IPS-15b (cell line): ENCODE results near the gene CDH26.

ENCODE experiments used
- H3K27me3 ChIP-seq: one replicate; pipeline ENCODE4 v1.6.1; 2013; ENCODE audit warnings: low read length; ENCODE audit not compliant: control insufficient read depth, insufficient read depth
- H3K36me3 ChIP-seq: one replicate; pipeline ENCODE4 v1.6.1; 2013; ENCODE audit warnings: low read length; ENCODE audit not compliant: control insufficient read depth, insufficient read depth
- H3K4me1 ChIP-seq: one replicate; pipeline ENCODE4 v1.6.1; 2013; ENCODE audit warnings: mild to moderate bottlenecking, low read length; ENCODE audit not compliant: control insufficient read depth, insufficient read depth
- H3K4me3 ChIP-seq: one replicate; pipeline ENCODE4 v1.5.1; 2013; ENCODE audit warnings: low read depth, low read length
- H3K9ac ChIP-seq: one replicate; pipeline ENCODE4 v1.6.1; 2013; ENCODE audit warnings: low read depth, mild to moderate bottlenecking, low read length
- H3K9me3 ChIP-seq: one replicate; pipeline ENCODE4 v1.6.1; 2013; ENCODE audit warnings: mild to moderate bottlenecking, low read length; ENCODE audit not compliant: control insufficient read depth, insufficient read depth

Gene CDH26

DNA sequence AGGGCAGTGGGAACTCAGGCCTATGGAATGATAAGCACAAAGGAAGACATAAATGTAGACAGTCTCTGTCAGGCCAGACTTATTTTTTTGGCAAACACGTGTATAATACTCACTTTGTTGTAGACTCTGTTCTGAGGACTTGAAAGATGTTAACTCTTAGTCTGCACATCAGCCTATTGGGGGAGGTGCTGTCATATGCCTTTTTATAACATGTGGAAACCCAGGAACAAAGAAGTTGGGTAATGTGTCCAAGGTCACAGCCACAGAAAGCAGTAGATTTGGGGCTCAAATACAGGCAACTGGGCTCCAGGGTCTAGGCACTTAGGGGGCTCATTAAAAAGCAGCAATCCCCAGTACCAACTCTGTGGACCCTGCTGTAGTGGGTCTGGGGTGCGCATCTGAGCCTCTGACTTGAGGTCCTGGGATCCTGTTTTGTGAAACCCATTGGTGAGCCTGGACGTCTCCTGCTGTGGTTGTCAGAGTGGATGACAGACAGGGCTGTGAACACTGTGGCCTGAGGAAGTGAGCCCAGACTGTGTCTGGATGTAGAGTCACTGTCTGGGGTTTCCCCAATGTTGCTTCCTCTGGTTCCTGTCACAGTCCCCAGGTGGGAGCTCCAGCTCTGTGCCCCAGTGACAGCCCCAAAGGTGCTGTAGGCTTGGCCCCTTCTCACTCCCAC is 50.0 kb downstream of the CDH26 start:
- no peaks in the 10 kb centered on the region for H3K27me3 ChIP-seq
- H3K9me3 ChIP-seq = no peaks in the 10 kb centered on the region
- no peak overlapping the region for H3K9ac ChIP-seq
- no peaks in the 10 kb centered on the region for H3K4me1 ChIP-seq
- no peak overlapping the region for H3K4me3 ChIP-seq
- no peaks in the 10 kb centered on the region for H3K36me3 ChIP-seq

DNA sequence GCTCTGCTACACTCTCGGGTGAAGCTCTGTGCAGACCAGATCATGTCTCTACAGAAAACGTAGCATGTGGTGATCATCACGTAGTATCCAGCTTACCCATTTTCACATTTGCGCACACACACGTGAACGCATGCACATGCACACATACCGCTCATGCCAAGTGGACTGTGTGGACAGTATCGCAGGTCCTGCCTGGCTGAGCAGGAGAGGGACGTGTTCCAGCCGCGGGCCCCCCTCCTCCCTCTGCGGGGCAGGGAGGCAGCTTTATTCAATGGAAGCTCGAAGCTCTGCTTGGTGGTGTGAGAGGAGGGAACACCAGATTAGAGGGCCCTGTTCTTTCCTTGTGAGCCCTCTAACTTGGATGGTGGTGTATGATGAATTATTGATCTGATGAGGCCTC is 51.1 kb downstream of the CDH26 start:
- no peak overlapping the region for H3K4me3 ChIP-seq
- H3K9ac ChIP-seq = no peak overlapping the region
- no peaks in the 10 kb centered on the region for H3K4me1 ChIP-seq
- H3K36me3 ChIP-seq = no peaks in the 10 kb centered on the region
- no peaks in the 10 kb centered on the region for H3K27me3 ChIP-seq
- no peaks in the 10 kb centered on the region for H3K9me3 ChIP-seq

DNA sequence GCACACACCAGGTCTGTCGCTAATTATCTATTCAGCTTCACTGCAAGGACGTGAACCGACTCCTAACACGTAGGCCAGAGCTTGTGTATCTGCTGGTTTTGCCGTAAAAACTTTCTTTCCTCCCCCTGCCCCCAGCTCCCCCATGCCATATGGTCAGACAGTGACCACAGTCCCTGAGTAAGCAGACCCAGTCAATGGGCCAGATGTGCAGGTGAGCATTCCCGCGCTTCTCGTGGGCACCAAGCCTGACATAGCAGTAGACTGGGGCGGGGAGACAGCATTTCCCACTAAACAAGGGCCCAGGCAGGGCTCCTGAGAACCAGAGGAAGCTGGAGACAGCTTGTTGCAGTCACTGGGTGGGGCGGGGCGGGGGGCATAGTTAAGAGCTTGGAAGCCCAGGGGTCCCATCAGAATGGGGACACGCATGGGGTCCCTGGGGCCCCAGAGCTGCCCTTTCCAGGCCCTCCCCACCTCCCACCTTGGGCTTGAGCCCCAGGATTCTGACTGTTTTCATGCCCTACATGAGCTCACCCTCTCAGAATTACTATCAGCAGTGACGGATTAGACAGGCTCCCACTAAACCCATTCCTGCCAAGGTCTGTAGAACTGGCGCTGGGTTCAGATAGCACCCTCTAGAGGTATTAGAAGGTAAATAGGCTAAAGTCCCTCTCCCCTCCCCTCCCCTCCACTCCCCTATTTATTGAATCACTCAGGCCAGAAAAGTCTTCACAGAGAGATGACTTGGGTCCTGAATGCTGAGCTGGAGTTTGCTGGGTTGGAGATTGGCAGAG is 51.8 kb downstream of the CDH26 start:
- H3K9me3 ChIP-seq = no peaks in the 10 kb centered on the region
- H3K4me1 ChIP-seq = no peaks in the 10 kb centered on the region
- H3K4me3 ChIP-seq = no peak overlapping the region
- H3K9ac ChIP-seq = no peak overlapping the region
- H3K27me3 ChIP-seq = no peaks in the 10 kb centered on the region
- H3K36me3 ChIP-seq = no peaks in the 10 kb centered on the region

DNA sequence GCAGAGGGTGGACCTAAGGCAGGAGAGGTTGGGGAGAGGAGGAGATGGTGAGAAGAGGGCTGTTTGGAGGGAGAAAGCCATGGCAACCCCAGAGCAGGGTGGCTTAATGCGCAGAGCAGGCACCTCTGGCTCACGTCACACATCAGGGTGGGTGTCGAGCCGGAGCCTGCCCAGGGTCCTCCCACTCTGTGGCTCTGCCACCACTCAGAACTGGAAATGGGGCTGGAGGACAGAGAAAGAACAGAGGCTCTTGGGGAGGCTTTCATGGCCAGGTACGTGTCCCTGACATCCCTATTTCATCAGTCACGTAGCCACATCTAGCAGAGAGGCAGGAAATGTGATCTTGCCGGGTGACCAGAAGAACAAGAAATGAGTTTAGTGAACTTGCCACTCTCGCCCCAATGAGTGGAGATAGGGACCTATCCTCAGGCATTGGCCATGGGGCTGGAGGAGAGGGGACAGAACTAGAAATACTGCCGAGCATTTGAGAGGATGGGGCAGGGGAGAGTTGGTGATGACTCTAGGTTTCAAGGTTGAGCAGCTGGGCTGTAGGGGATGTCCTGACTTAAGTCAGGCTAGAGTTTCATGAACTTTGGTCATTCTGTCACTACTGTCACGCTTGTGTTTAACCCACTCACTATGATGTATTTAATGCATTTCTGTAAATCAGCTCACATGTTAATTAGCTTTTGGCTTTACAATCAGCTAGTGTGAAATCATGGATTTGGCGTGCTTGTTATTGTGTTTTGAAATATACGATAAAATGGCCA is 52.7 kb downstream of the CDH26 start:
- H3K9ac ChIP-seq = no peak overlapping the region
- no peak overlapping the region for H3K4me3 ChIP-seq
- no peaks in the 10 kb centered on the region for H3K36me3 ChIP-seq
- no peaks in the 10 kb centered on the region for H3K9me3 ChIP-seq
- no peaks in the 10 kb centered on the region for H3K27me3 ChIP-seq
- H3K4me1 ChIP-seq = no peaks in the 10 kb centered on the region

DNA sequence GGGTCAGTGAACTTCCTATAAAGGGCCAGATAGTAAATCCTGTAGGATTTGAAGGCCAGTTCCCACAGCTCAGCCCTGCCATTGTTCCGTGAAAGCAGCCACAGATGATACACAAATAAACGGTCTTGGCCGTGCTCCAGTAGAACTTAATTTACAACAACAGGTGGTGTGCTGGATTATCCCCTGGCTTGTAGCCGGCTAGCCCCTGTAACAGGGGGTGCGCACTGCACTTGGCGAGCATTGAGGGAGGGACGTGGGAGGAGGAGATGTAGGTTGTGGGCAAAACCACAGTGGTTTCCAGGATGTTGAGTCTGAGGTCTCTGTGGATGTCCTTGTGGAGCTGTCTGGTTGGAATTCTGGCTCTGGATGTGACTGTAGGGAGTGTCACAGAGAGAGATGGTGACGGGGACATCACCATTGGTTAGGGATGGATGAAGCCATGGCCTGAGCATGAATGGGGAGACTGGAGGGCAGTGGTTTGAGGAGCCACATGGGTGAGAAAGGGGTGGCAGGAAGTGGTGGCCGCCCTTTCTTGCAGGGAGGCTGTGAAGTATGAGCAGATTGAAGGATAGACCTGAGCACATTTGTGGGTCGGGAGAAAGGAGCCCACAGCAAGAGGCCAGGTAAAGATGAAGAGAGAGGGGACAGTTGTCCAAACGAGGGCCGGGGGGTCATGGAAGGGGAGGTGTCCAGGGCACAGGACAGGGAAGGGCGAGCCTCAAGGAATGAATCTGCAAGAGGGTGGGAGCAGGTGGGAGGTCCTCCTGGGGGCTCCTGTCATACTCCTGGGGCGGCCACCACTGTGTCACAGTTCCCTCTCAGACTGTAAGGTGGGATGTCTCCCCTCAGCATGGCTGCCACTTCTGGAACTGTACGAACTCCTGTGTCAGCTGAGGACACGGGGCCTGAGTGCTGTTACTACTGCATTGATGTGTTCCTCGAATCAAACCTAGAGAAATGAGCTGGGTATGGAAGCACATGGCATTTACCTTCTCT is 53.6 kb downstream of the CDH26 start:
- H3K4me1 ChIP-seq = no peaks in the 10 kb centered on the region
- no peak overlapping the region for H3K4me3 ChIP-seq
- no peaks in the 10 kb centered on the region for H3K27me3 ChIP-seq
- H3K9ac ChIP-seq = no peak overlapping the region
- H3K36me3 ChIP-seq = no peaks in the 10 kb centered on the region
- H3K9me3 ChIP-seq = no peaks in the 10 kb centered on the region

DNA sequence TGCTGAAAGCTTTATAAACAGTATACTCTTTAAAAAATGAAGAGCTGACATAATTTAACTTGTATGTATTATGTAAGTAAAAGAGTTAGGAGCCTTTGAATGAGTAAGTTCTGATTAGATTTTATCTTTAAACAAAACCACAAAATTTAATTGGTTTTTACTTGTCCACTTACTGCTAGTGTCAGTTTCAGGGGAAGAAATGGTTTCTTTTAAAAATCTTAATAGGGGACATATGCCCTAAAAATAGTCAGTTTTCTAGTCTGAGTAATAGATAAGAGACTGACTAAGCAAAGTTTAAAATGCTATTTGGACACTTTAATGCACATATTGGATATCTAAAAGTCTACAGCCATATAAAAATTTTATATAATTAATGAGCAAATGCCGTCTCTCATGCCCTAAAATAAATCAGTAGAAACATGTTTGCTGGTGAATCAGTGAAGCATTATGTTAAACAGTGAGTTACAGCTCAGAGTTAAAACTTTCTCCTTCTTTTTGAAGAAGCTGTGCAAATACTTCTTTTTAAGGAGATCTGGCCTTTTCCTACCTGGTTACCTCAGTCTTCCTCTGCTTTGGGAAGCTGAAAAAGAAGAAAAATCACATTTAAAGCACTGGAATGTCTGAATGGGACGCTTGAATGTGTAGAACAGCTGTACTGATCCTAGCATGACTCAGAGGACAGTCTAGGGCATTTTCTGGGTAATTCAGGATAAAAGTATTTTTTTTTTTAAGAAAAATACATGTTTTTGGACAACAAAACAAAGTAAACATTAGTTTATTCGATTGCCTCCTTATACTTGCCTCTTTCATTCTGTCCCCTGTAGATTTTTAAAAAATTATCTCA is 55.3 kb downstream of the CDH26 start:
- Histone ChIP-seq H3K4me3 (no peak overlapping the region), H3K27me3 (no peaks in the 10 kb centered on the region), H3K4me1 (no peaks in the 10 kb centered on the region), H3K9ac (no peak overlapping the region), H3K36me3 (no peaks in the 10 kb centered on the region), H3K9me3 (no peaks in the 10 kb centered on the region)

DNA sequence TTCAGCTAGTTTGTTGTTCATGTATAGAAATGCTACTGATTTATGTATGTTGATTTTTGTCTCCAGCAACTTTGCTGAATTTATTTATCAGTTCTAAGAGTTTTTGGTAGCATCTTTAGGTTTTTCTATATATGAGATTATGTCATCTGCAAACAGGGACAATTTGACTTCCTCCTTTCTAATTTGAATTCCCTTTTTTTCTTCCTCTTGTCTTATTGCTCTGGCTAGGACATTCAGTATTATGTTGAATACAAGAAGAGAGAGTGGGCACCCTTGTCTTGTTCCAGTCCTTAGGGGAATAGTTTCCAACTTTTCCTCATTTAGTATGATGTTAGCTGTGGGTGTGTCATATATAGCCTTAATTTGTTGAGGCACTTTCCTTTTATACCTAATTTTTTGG is 58.2 kb downstream of the CDH26 start:
- H3K9ac ChIP-seq = no peak overlapping the region
- no peak overlapping the region for H3K4me3 ChIP-seq
- no peaks in the 10 kb centered on the region for H3K9me3 ChIP-seq
- no peaks in the 10 kb centered on the region for H3K4me1 ChIP-seq
- H3K27me3 ChIP-seq = no peaks in the 10 kb centered on the region
- H3K36me3 ChIP-seq = no peaks in the 10 kb centered on the region

DNA sequence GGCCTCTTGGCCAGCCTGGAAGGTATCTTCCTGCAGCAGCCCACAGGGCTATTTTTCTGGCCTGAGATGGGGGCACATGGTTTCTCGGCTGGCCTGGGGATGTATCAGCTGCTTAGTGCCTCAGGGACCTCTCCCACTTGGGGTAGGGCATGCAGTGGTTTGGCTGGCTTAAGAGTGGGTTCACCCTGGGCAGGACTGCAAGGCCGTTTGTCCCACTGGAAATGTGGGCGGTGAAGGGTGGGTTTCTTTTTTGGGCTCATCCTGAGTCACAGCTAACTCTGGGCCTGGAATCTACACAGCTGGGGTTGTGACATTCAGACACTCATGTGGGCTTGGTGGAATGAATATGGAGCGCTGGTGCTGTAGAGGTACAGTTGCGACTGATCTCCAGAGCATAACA is 62.0 kb downstream of the CDH26 start:
- Histone ChIP-seq H3K9ac (no peak overlapping the region), H3K9me3 (no peaks in the 10 kb centered on the region), H3K4me3 (no peak overlapping the region)

DNA sequence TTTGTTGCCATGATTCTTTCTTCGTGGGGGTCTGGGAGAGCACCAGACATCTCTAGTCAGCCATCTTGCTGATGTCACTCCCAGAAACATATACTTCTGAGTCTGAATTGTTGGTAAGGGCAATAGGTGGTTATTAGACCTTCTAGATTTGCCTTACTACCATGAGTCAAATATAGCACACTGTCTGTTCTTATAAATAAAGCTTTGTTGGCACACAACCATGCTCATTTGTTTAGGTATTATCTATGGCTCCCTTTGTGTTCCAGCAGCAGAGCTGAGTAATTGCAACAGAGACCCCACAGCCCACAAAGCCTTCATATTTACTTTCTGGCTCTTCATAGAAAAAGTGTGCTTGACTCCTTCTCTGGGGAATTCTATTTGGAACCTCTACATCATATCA is 62.9 kb downstream of the CDH26 start:
- Histone ChIP-seq H3K4me3 (no peak overlapping the region), H3K27me3 (no peaks in the 10 kb centered on the region), H3K4me1 (no peaks in the 10 kb centered on the region), H3K36me3 (no peaks in the 10 kb centered on the region), H3K9me3 (no peaks in the 10 kb centered on the region), H3K9ac (no peak overlapping the region)

More for the DNA sequence above, 62.0 kb downstream of the CDH26 start:
- H3K4me1 ChIP-seq = no peaks in the 10 kb centered on the region
- no peaks in the 10 kb centered on the region for H3K36me3 ChIP-seq
- no peaks in the 10 kb centered on the region for H3K27me3 ChIP-seq

DNA sequence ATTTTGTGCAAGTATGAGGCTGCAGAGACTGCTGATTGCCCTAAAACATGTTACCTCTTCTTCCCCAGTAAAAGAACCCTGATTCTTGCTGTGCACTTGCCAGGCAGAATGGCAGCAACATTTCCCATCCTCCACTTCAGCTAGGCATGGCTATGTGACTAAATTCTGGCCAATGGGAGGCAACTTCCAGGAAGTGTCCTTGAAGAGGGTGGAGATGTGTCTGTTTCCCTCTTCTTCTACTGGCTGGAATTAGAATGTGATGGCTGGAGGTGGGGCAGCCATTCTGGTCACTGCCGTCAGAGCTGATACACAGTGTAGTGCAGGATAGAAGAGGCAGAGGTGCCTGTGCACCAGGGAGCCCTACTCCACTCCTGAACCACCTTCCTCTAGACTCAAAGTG is 64.6 kb downstream of the CDH26 start:
- H3K9me3 ChIP-seq = no peaks in the 10 kb centered on the region
- H3K4me1 ChIP-seq = no peaks in the 10 kb centered on the region
- no peaks in the 10 kb centered on the region for H3K27me3 ChIP-seq
- H3K4me3 ChIP-seq = no peak overlapping the region
- H3K9ac ChIP-seq = no peak overlapping the region
- H3K36me3 ChIP-seq = no peaks in the 10 kb centered on the region
